Left lung (tissue), 10 donors: Measurements from ENCODE around the gene SLC25A6. TPM values are rescaled to one million over a fixed set of nuclear protein-coding genes. Genes with fewer than 3 reads are reported as not detected.
"Not testable (repeated sequence)": the region's sequence is repeated elsewhere in the genome, so short reads cannot be mapped to it uniquely, and the experiment has no call there.

ENCODE experiments used
- ATAC-seq: fragments of 200-7000 bp; cut with Tn5 transposase; one replicate; pipeline ENCODE4 v1.9.1; 2020; ENCODE audit warnings: moderate library complexity
- DNase-seq, 4 donors: peaks; one replicate each; pipeline ENCODE4 v3.0.0-alpha.2; 2013 to 2020
- H3K27ac ChIP-seq, 2 donors: fragments of 200-600 bp; sonication (generic) in 1 of 2; one replicate each; pipeline versions ENCODE4 v1.5.0 to v1.8.0; 2020 to 2021
- H3K27me3 ChIP-seq, 2 donors: fragments of 200-600 bp; sonication (generic) in 1 of 2; one replicate each; pipeline versions ENCODE4 v1.5.0 to v1.8.0; 2020 to 2021
- H3K36me3 ChIP-seq, 2 donors: fragments of 200-600 bp; sonication (generic) in 1 of 2; one replicate each; pipeline versions ENCODE4 v1.5.0 to v1.8.0; 2020 to 2021
- H3K4me1 ChIP-seq, 2 donors: fragments of 200-600 bp; one replicate each; pipeline ENCODE4 v1.8.0; 2021
- H3K4me3 ChIP-seq, 2 donors: fragments of 200-600 bp; sonication (generic) in 1 of 2; one replicate each; pipeline versions ENCODE4 v1.5.0 to v1.8.0; 2020 to 2021; ENCODE audit warnings: mild to moderate bottlenecking in 1 of 2
- H3K9me3 ChIP-seq, 2 donors: fragments of 200-600 bp; sonication (generic) in 1 of 2; one replicate each; pipeline versions ENCODE4 v1.5.0 to v1.8.0; 2020 to 2021
- CTCF ChIP-seq, 2 donors: fragments of 200-600 bp; sonication (generic) in 1 of 2; IDR thresholded peaks; one replicate each; pipeline versions ENCODE4 v1.5.0 to v1.8.0; 2021; ENCODE audit warnings: antibody characterized with exemption in 2 of 2
- intact Hi-C, 2 donors: fragments of 100-400 bp; cut with DNase I; formaldehyde crosslinking; loops; one replicate each; pipeline versions ENCODE4 v1.11.2 to v1.14.2; 2022
- polyA plus RNA-seq, 6 donors: library from polyadenylated mRNA; unstranded; fragments of 120-200 nt; gene quantifications; one replicate each; pipeline ENCODE4 v1.2.1, GENCODE V29; 2013; ENCODE audit not compliant: insufficient read length in 6 of 6
- total RNA-seq, 2 donors: library from RNA; stranded (reverse); fragmentation: NEBNext Ultra II Directional; extraction: Animal tissue kit (Norgen Biotek cat#: 25700); gene quantifications; one replicate each; pipeline ENCODE4 v1.2.1, GENCODE V29; 2021
- donor health status: DM: no; HTN: yes; CAD: no.
- donor health status: DM: no; HTN: no; CAD: no.

Gene SLC25A6
- total and polyA plus RNA-seq, 8 donors = 285 to 559 (median 392) TPM

- no peak for TF ChIP-seq CTCF (IDR thresholded peaks at IDR 0.05)
- DNase-seq (peak in 2 of 4 donors; percentile 24 to 46), ATAC-seq (no peak)
- peaks cover 0 to 64% of the 10 kb centered on the region in 2 donors for H3K36me3 ChIP-seq
- no peak overlapping the region for H3K4me3 ChIP-seq
- no peak overlapping the region for H3K27ac ChIP-seq
- H3K9me3 ChIP-seq = no peaks in the 10 kb centered on the region
- H3K27me3 ChIP-seq = no peaks in the 10 kb centered on the region
- no peaks in the 10 kb centered on the region for H3K4me1 ChIP-seq
- intact Hi-C loops = no loop called here
Measured at GRCh38 chrX:1433646-1434357, 41.9 kb upstream of the SLC25A6 start.

GRCh38 chrX:1430451-1430850 is 38.5 kb upstream of the SLC25A6 start:
- Histone ChIP-seq H3K27ac (no peak overlapping the region), H3K4me1 (no peaks in the 10 kb centered on the region), H3K9me3 (no peaks in the 10 kb centered on the region), H3K27me3 (no peaks in the 10 kb centered on the region), H3K4me3 (no peak overlapping the region), H3K36me3 (peaks cover 0 to 45% of the 10 kb centered on the region in 2 donors)
- DNase-seq (no peak), ATAC-seq (no peak)
- TF ChIP-seq CTCF (IDR thresholded peaks at IDR 0.05) = no peak
- intact Hi-C loops = no loop called here

GRCh38 chrX:1427756-1428155 is 35.8 kb upstream of the SLC25A6 start:
- H3K27me3 ChIP-seq = no peaks in the 10 kb centered on the region
- intact Hi-C loops = no loop called here
- DNase-seq (peak in 1 of 4 donors; percentile 82), ATAC-seq (no peak)
- H3K4me1 ChIP-seq = no peaks in the 10 kb centered on the region
- H3K27ac ChIP-seq = no peak overlapping the region
- TF ChIP-seq CTCF (IDR thresholded peaks at IDR 0.05) = no peak
- H3K9me3 ChIP-seq = peaks cover 0 to 7% of the 10 kb centered on the region in 2 donors
- peaks cover 0 to 36% of the 10 kb centered on the region in 2 donors for H3K36me3 ChIP-seq
- H3K4me3 ChIP-seq = no peak overlapping the region

GRCh38 chrX:1426321-1426720 is 34.4 kb upstream of the SLC25A6 start:
- H3K27me3 ChIP-seq, H3K27ac ChIP-seq, H3K4me3 ChIP-seq, DNase-seq, ATAC-seq, H3K4me1 ChIP-seq, intact Hi-C loops: not testable (repeated sequence)
- peaks cover 0 to 20% of the 10 kb centered on the region in 2 donors for H3K9me3 ChIP-seq
- H3K36me3 ChIP-seq = peaks cover 0 to 40% of the 10 kb centered on the region in 2 donors

GRCh38 chrX:1425381-1425780 is 33.5 kb upstream of the SLC25A6 start:
- no peaks in the 10 kb centered on the region for H3K4me1 ChIP-seq
- intact Hi-C loops = no loop called here
- no peaks in the 10 kb centered on the region for H3K27me3 ChIP-seq
- TF ChIP-seq CTCF (IDR thresholded peaks at IDR 0.05) = no peak
- H3K36me3 ChIP-seq = peaks cover 0 to 42% of the 10 kb centered on the region in 2 donors
- no peak overlapping the region for H3K27ac ChIP-seq
- no peak overlapping the region for H3K4me3 ChIP-seq
- ATAC-seq = no peak
- peaks cover 0 to 20% of the 10 kb centered on the region in 2 donors for H3K9me3 ChIP-seq
- DNase-seq = no peak
